SK-N-SH (cell line): ENCODE measurements around the gene RCBTB2. TPM values are rescaled to one million over a fixed set of nuclear protein-coding genes. Genes with fewer than 3 reads are reported as not detected.

ENCODE experiments used
- CTCF ChIA-PET: fragments of 300-600, 350-600 bp; formaldehyde crosslinking; extraction: SDS; loops from one replicate; lab custom pipeline; 2021; lab: Yijun Ruan, JAX
- POLR2A ChIA-PET: fragments of 350-600 bp; sonication (Branson Sonifier 250); formaldehyde crosslinking; extraction: SDS; loops from one replicate; lab custom pipeline; 2020; ENCODE audit warnings: antibody characterized with exemption, inconsistent platforms; lab: Yijun Ruan, JAX
- DNase-seq: peaks from one replicate; pipeline ENCODE4 v3.0.0; 2012
- H2AFZ ChIP-seq: fragments of 200-600 bp; sonication (generic); 2 replicates; pipeline ENCODE4 v1.8.1; 2016; ENCODE audit warnings: antibody characterized with exemption, mild to moderate bottlenecking, low read depth
- H3F3A ChIP-seq: fragments of 200-600 bp; sonication (generic); replicated peaks from 2 replicates; pipeline ENCODE3; 2016; ENCODE audit warnings: antibody characterized with exemption, mild to moderate bottlenecking; ENCODE audit not compliant: insufficient read depth
- H3K27ac ChIP-seq, 2 experiments: fragments of 200-500 bp in 1 of 2; fragments of 200-600 bp in 1 of 2; sonication (Bioruptor generic) in 1 of 2; sonication (generic), shearing (Covaris generic) in 1 of 2; 2 replicates each; pipeline versions ENCODE4 v1.5.1 to v1.6.1; 2014 to 2016; ENCODE audit warnings: low read depth in 2 of 2, inconsistent platforms in 1 of 2, low read length in 1 of 2, mild to moderate bottlenecking in 1 of 2, mixed read lengths in 1 of 2
- H3K27me3 ChIP-seq: fragments of 200-600 bp; sonication (generic), shearing (Covaris generic); 2 replicates; pipeline ENCODE4 v1.6.1; 2016; ENCODE audit warnings: mixed run types; ENCODE audit not compliant: insufficient read depth
- H3K36me3 ChIP-seq, 2 experiments: fragments of 200-500 bp in 1 of 2; fragments of 200-600 bp in 1 of 2; sonication (Bioruptor generic) in 1 of 2; sonication (generic) in 1 of 2; replicated peaks in 1 of 2; 2 replicates each; pipeline versions ENCODE3 to v1.5.1; 2014 to 2016; ENCODE audit warnings: low read length in 1 of 2, mild to moderate bottlenecking in 1 of 2; ENCODE audit not compliant: insufficient read depth in 2 of 2, control insufficient read depth in 1 of 2
- H3K4me1 ChIP-seq, 2 experiments: fragments of 200-500 bp in 1 of 2; fragments of 200-600 bp in 1 of 2; sonication (Bioruptor generic) in 1 of 2; sonication (generic), shearing (Covaris generic) in 1 of 2; 2 replicates each; pipeline versions ENCODE4 v1.5.1 to v1.6.1; 2014 to 2016; ENCODE audit warnings: low read depth in 1 of 2, low read length in 1 of 2, mixed run types in 1 of 2; ENCODE audit not compliant: insufficient read depth in 2 of 2, control insufficient read depth in 1 of 2
- H3K4me2 ChIP-seq: fragments of 200-600 bp; sonication (generic), shearing (Covaris generic); 2 replicates; pipeline ENCODE4 v1.6.1; 2017; ENCODE audit warnings: mixed run types
- H3K4me3 ChIP-seq, 2 experiments: fragments of 200-500 bp in 1 of 2; fragments of 200-600 bp in 1 of 2; sonication (Bioruptor generic) in 1 of 2; sonication (generic), shearing (Covaris generic) in 1 of 2; 2 replicates each; pipeline versions ENCODE4 v1.5.1 to v1.8.1; 2014 to 2016; ENCODE audit warnings: low read depth in 2 of 2, inconsistent platforms in 1 of 2, low read length in 1 of 2, mild to moderate bottlenecking in 1 of 2, mixed read lengths in 1 of 2, moderate library complexity in 1 of 2
- H3K79me2 ChIP-seq: fragments of 200-600 bp; sonication (generic); 2 replicates; pipeline ENCODE4 v1.8.1; 2017; ENCODE audit warnings: mild to moderate bottlenecking; ENCODE audit not compliant: insufficient read depth
- H3K9ac ChIP-seq: fragments of 200-600 bp; sonication (generic); 2 replicates; pipeline ENCODE4 v1.6.1; 2017; ENCODE audit warnings: mixed run types
- H3K9me2 ChIP-seq: fragments of 200-600 bp; sonication (generic); 2 replicates; pipeline ENCODE4 v1.6.1; 2017; ENCODE audit warnings: mixed run types
- H3K9me3 ChIP-seq: fragments of 200-600 bp; sonication (generic); 2 replicates; pipeline ENCODE4 v1.6.1; 2017; ENCODE audit warnings: mixed run types, mild to moderate bottlenecking, moderate library complexity
- H4K20me1 ChIP-seq: fragments of 200-600 bp; sonication (generic); 2 replicates; pipeline ENCODE4 v1.6.1; 2017; ENCODE audit warnings: mild to moderate bottlenecking, mixed run types; ENCODE audit not compliant: insufficient read depth
- ELF1 ChIP-seq: IDR thresholded peaks from 2 replicates; pipeline ENCODE4 v1.4.0; 2012
- EZH2phosphoT487 ChIP-seq: fragments of 200-600 bp; sonication (generic); IDR thresholded peaks from 2 replicates; pipeline ENCODE4 v1.6.1; 2017; ENCODE audit warnings: low read depth, mixed run types, mild to moderate bottlenecking, antibody characterized with exemption, moderate library complexity, borderline replicate concordance
- FOSL2 ChIP-seq: IDR thresholded peaks from 2 replicates; pipeline ENCODE4 v1.4.0; 2012; ENCODE audit warnings: low read depth, mild to moderate bottlenecking, moderate library complexity, borderline replicate concordance
- GABPA ChIP-seq: IDR thresholded peaks from 2 replicates; pipeline ENCODE4 v1.4.0; 2012; ENCODE audit warnings: low read depth, mild to moderate bottlenecking
- MXI1 ChIP-seq: IDR thresholded peaks from 2 replicates; pipeline ENCODE4 v1.6.1; 2012; ENCODE audit warnings: mild to moderate bottlenecking, low read depth, low read length, improper control_type of control experiment
- NFIC ChIP-seq: IDR thresholded peaks from 2 replicates; pipeline ENCODE4 v1.4.0; 2012; ENCODE audit warnings: borderline replicate concordance
- RAD21 ChIP-seq: IDR thresholded peaks from 2 replicates; pipeline ENCODE4 v1.6.1; 2012; ENCODE audit warnings: mild to moderate bottlenecking, low read length
- RCOR1 ChIP-seq: fragments of 150-350 bp; IDR thresholded peaks from 2 replicates; pipeline ENCODE4 v1.6.1; 2017; ENCODE audit warnings: antibody characterized with exemption, low read length
- SIN3A ChIP-seq: IDR thresholded peaks from 2 replicates; pipeline ENCODE4 v1.6.1; 2012; ENCODE audit warnings: low read depth, mild to moderate bottlenecking, low read length, moderate library complexity, borderline replicate concordance
- WGBS: methylation state at CpG from one replicate; pipeline ENCODE4 v1.1.6; 2017; ENCODE audit warnings: low lambda C conversion rate; 5-methylcytosine and 5-hydroxymethylcytosine counted together
- polyA plus RNA-seq, 3 experiments: library from polyadenylated mRNA; depleted of rRNA; stranded (reverse); fragments of >200 nt; gene quantifications; 2 replicates each; pipeline ENCODE4 v1.2.3, GENCODE V29; 2012
- TF ChIP-seq, protein P1 (sequence below): IDR thresholded peaks from 2 replicates; pipeline ENCODE4 v1.4.0; 2012; ENCODE audit warnings: low read depth, borderline replicate concordance
- TF ChIP-seq, protein P2 (sequence below): IDR thresholded peaks from 2 replicates; pipeline ENCODE4 v1.4.0; 2012; ENCODE audit warnings: low read depth
- TF ChIP-seq, protein P3 (sequence below): fragments of 150-350 bp; IDR thresholded peaks from 2 replicates; pipeline ENCODE4 v1.6.1; 2016; ENCODE audit warnings: mild to moderate bottlenecking, low read depth, low read length
- TF ChIP-seq, protein P4 (sequence below): IDR thresholded peaks from 2 replicates; pipeline ENCODE4 v1.4.0; 2012; ENCODE audit warnings: low read depth, borderline replicate concordance
- TF ChIP-seq, protein P5 (sequence below): IDR thresholded peaks from 2 replicates; pipeline ENCODE4; 2012

The RCBTB2 gene
- polyA plus RNA-seq, 1 of the 3 experiments (the other 2 are of a cell fraction) = 2.8 TPM

DNA sequence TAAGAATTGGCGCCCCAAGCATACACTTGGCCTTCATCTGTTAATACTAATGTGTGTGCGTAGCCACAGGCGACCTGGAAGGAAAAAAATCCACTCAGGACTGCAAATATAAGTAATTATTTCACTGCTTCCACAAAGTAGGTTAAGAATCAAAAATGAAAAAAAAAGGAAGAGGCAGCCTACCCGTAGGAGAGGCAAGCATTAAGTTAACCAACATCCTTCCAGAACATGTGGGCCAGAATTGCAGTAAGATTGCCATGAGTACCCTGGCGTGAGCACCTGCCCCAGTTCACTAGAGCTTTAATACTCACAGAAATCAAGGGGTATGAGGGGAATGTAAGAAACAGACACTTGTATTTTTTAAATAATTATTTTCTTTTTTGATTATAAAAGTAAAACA, 22.2 kb downstream of the RCBTB2 start:
- CTCF ChIA-PET = no interaction called here
- DNase-seq = no peak

More for the DNA sequence above, 22.2 kb downstream of the RCBTB2 start:
- peaks cover 0 to 5% of the 10 kb centered on the region in 2 experiments for H3K36me3 ChIP-seq
- TF ChIP-seq RAD21 (no peak), SIN3A (no peak), FOSL2 (no peak), EZH2phosphoT487 (no peak), GABPA (no peak), NFIC (no peak), RCOR1 (no peak), ELF1 (no peak), MXI1 (no peak)
- TF ChIP-seq, protein P1, sequence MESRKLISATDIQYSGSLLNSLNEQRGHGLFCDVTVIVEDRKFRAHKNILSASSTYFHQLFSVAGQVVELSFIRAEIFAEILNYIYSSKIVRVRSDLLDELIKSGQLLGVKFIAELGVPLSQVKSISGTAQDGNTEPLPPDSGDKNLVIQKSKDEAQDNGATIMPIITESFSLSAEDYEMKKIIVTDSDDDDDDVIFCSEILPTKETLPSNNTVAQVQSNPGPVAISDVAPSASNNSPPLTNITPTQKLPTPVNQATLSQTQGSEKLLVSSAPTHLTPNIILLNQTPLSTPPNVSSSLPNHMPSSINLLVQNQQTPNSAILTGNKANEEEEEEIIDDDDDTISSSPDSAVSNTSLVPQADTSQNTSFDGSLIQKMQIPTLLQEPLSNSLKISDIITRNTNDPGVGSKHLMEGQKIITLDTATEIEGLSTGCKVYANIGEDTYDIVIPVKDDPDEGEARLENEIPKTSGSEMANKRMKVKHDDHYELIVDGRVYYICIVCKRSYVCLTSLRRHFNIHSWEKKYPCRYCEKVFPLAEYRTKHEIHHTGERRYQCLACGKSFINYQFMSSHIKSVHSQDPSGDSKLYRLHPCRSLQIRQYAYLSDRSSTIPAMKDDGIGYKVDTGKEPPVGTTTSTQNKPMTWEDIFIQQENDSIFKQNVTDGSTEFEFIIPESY = no peak
- TF ChIP-seq, protein P2, sequence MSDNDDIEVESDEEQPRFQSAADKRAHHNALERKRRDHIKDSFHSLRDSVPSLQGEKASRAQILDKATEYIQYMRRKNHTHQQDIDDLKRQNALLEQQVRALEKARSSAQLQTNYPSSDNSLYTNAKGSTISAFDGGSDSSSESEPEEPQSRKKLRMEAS = no peak
- TF ChIP-seq, protein P3, sequence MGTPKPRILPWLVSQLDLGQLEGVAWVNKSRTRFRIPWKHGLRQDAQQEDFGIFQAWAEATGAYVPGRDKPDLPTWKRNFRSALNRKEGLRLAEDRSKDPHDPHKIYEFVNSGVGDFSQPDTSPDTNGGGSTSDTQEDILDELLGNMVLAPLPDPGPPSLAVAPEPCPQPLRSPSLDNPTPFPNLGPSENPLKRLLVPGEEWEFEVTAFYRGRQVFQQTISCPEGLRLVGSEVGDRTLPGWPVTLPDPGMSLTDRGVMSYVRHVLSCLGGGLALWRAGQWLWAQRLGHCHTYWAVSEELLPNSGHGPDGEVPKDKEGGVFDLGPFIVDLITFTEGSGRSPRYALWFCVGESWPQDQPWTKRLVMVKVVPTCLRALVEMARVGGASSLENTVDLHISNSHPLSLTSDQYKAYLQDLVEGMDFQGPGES = no peak
- TF ChIP-seq, protein P4, sequence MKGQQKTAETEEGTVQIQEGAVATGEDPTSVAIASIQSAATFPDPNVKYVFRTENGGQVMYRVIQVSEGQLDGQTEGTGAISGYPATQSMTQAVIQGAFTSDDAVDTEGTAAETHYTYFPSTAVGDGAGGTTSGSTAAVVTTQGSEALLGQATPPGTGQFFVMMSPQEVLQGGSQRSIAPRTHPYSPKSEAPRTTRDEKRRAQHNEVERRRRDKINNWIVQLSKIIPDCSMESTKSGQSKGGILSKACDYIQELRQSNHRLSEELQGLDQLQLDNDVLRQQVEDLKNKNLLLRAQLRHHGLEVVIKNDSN = no peak
- TF ChIP-seq, protein P5, sequence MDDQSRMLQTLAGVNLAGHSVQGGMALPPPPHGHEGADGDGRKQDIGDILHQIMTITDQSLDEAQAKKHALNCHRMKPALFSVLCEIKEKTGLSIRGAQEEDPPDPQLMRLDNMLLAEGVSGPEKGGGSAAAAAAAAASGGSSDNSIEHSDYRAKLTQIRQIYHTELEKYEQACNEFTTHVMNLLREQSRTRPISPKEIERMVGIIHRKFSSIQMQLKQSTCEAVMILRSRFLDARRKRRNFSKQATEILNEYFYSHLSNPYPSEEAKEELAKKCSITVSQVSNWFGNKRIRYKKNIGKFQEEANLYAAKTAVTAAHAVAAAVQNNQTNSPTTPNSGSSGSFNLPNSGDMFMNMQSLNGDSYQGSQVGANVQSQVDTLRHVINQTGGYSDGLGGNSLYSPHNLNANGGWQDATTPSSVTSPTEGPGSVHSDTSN = no peak
- TF ChIP-seq, all 33 proteins: peak for 0
- peaks cover 0 to 2% of the 10 kb centered on the region in 2 experiments; a peak in 1 of 4 replicates for H3K4me1 ChIP-seq
- no peak overlapping the region for H2AFZ ChIP-seq
- H3K4me3 ChIP-seq = no peak overlapping the region
- no peak overlapping the region for H3K4me2 ChIP-seq
- H3F3A ChIP-seq = no peaks in the 10 kb centered on the region
- H3K9ac ChIP-seq = no peak overlapping the region
- POLR2A ChIA-PET = no interaction called here
- no peaks in the 10 kb centered on the region for H3K9me2 ChIP-seq
- H3K27ac ChIP-seq = no peak overlapping the region
- H3K9me3 ChIP-seq = no peaks in the 10 kb centered on the region
- 93% methylated on average over 5 of the region's 5 CpGs for WGBS
- H3K27me3 ChIP-seq = no peaks in the 10 kb centered on the region
- no peaks in the 10 kb centered on the region for H3K79me2 ChIP-seq
- no peaks in the 10 kb centered on the region for H4K20me1 ChIP-seq
